ENCODE results near the gene ZNF425. TPM values are rescaled to one million over a fixed set of nuclear protein-coding genes. Genes with fewer than 3 reads are reported as not detected.
A peak's percentile ranks its signal among the peaks of the same experiment; 100 is the strongest.
"Not testable (repeated sequence)": the region's sequence is repeated elsewhere in the genome, so short reads cannot be mapped to it uniquely, and the experiment has no call there.

ZNF425 gene
- total RNA-seq, 4 donors from 2014 or later = 0.77 to 8.8 (median 4.8) TPM; not detected in 1

- Histone ChIP-seq H3K27ac (no peak overlapping the region), H3K9me3 (no peaks in the 10 kb centered on the region), H3K4me1 (no peaks in the 10 kb centered on the region), H3K36me3 (no peaks in the 10 kb centered on the region), H3K4me3 (no peak overlapping the region), H3K27me3 (no peaks in the 10 kb centered on the region)
- intact Hi-C loops (cut with DNase I; ENCODE audit: low total_unique reads) = no loop called here
- no peak for DNase-seq
- no peak for TF ChIP-seq CTCF (IDR thresholded peaks at IDR 0.05)
- no peak for TF ChIP-seq POLR2A (IDR thresholded peaks at IDR 0.05)
Observed at GRCh38 chr7:149150981-149151380, 24.9 kb upstream of the ZNF425 start.

DNA sequence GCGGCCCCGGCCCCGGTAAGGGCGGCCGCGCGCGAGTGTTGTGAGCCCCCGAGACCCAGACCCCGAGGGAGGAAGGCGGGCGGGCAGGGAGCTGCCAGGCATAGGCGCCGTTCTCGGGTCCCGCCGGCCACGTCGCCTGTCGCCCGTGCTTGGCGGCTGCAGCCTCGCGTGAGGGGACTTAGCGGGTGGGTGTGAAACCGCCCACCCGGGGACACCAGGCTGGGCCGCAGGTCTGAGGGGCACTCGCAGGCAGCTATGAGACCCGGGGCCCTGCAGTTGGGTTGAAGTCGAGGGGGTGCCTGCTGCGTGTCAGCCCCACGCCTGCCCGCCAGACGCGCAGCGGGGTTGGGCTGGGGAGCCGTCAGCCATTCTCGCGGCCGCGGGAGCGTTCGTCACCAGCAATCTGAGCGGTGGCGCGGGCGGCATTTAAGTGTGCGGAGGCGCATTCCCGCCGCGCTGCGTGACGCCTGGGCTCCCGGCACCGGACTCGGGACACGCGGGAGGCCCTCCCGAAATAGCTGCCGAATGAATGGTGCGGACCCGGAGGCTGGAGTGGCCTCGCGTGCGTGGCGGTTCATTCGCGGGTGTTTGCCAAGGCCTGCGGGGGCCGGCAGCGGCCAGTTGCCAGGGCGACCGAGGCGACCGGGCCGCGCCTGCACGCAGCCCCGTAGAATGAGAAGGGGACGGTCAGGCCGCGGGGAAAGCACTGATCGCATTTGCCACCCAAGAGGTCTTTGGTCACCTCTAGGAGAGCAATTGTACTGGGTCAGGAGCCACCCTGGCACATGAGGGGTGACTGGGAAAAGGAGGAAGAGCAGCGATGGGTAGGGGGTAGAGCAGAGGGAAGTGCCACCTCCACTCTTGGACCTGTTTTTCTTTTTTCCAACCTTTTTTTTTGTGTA lies 21.9 kb upstream of the ZNF425 start:
- H3K4me3 ChIP-seq = peak overlapping the region; percentile 48 to 78
- peak in 1 of 2 donors; percentile 35 for DNase-seq
- H3K9me3 ChIP-seq = no peaks in the 10 kb centered on the region
- no peaks in the 10 kb centered on the region for H3K27me3 ChIP-seq
- H3K4me1 ChIP-seq = no peaks in the 10 kb centered on the region
- intact Hi-C loops (cut with DNase I; ENCODE audit: low total_unique reads) = no loop called here
- no peaks in the 10 kb centered on the region for H3K36me3 ChIP-seq
- H3K27ac ChIP-seq = peak overlapping the region; percentile 77 to 86
- TF ChIP-seq CTCF (IDR thresholded peaks at IDR 0.05) = no peak
- TF ChIP-seq POLR2A (IDR thresholded peaks at IDR 0.05) = no peak

DNA sequence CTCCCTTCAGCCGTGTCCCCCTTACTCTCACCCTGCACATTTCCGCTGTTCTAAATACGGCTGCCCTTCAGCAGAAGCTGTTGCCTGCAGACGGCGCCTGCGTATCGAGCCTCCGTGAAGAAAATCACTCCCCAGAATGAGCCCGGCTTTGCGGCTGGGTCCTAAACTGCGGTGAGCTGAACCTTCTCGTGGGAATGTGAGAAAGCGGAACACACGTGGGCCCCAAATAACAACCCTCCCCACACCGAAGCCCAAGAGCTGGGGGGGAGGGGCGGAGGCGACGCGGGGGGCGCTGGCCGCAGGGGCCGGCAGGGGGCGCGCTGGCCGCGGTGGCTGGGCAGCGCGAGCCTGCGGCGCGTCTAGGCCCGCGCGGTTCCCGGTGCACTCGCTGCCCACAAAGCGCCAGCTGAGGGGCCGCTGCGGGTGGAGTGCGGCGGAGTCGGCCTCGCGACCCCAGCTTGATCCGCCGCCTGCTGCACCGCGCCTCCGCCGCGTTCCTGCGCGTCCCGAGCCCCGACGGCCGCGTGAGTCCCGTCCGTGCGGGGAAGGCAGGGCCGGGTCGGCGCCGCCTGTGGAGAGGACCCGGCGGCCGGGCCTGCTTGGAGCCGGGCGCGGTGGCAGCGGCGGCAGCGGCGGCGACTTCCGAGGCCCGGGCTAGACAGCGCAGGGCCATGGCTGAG lies 21.1 kb upstream of the ZNF425 start, which contains the start of gene ZNF398:
ZNF398 (plus strand) TSS at position 382 of the 680 bp plus-strand sequence; CDS start at position 672, 290 bp downstream.
- TF ChIP-seq POLR2A (IDR thresholded peaks at IDR 0.05) (peak in 1 of 2 donors; percentile 58), CTCF (IDR thresholded peaks at IDR 0.05) (peak; percentile 43 to 95 (median 72))
- peak; percentile 46 to 72 for DNase-seq
- Histone ChIP-seq H3K27ac (peak within 1 kb of the TSS; percentile 77 to 86), H3K9me3 (no peaks in the 10 kb centered on the region), H3K36me3 (no peaks in the 10 kb centered on the region), H3K27me3 (no peaks in the 10 kb centered on the region), H3K4me3 (peak within 1 kb of the TSS; percentile 48 to 78), H3K4me1 (no peaks in the 10 kb centered on the region)
- intact Hi-C loops (cut with DNase I; ENCODE audit: low total_unique reads) = no loop called here

DNA sequence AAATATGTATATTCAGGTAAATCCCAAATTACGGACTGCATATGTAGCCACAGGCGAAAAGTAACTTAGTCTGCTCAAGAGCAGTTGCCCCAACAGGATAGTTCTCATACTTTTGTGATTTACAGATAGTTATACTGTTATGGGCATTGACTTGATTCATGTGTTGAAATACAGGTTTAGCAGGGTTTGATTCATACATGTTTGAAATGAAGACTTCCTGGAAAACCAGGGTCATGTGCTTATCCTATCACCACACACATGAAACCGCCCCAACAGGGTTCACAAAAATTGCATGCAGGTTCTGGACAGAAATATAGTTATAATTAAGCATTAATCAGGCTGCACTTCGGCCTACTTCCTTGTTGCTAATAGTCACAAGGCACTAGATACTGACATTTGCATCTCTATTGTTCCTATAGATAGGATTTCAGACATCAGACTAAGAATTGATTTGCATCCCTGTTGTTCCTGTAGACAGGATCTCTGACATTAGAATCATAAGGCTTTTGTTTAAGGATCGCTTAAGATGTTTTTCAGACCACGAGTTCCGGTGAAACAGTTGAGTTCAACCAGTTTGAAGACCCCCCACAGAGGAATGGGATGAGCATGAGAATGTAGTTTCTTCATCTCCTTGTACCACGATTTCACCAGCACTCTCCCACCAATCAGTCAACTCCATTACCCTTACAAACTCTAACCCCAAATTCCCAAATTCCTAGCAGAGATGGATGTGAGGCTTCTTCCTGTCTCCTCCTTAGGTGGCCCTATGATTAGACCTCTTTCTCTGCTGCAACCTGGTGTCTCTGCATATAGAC lies 19.1 kb upstream of the ZNF425 start:
- Histone ChIP-seq H3K4me3 (no peak overlapping the region), H3K4me1 (no peaks in the 10 kb centered on the region), H3K27me3 (no peaks in the 10 kb centered on the region), H3K9me3 (no peaks in the 10 kb centered on the region), H3K27ac (no peak overlapping the region), H3K36me3 (no peaks in the 10 kb centered on the region)
- no peak for DNase-seq
- TF ChIP-seq CTCF (IDR thresholded peaks at IDR 0.05) (no peak), POLR2A (IDR thresholded peaks at IDR 0.05) (no peak)
- intact Hi-C loops (cut with DNase I; ENCODE audit: low total_unique reads) = no loop called here

GRCh38 chr7:149144436-149144922 lies 18.4 kb upstream of the ZNF425 start:
- intact Hi-C loops (cut with DNase I; ENCODE audit: low total_unique reads); H3K27ac ChIP-seq; DNase-seq; H3K4me1 ChIP-seq; H3K4me3 ChIP-seq; H3K9me3 ChIP-seq; H3K36me3 ChIP-seq; H3K27me3 ChIP-seq: not testable (repeated sequence)

Data from uterus (tissue), 4 donors.